Measurements from ENCODE around the gene MRPL43. TPM values are rescaled to one million over a fixed set of nuclear protein-coding genes. Genes with fewer than 3 reads are reported as not detected.

The MRPL43 gene
- polyA plus RNA-seq, 2 of the 4 experiments (the other 2 are of a cell fraction) = 76.3 to 83.4 TPM

DNA sequence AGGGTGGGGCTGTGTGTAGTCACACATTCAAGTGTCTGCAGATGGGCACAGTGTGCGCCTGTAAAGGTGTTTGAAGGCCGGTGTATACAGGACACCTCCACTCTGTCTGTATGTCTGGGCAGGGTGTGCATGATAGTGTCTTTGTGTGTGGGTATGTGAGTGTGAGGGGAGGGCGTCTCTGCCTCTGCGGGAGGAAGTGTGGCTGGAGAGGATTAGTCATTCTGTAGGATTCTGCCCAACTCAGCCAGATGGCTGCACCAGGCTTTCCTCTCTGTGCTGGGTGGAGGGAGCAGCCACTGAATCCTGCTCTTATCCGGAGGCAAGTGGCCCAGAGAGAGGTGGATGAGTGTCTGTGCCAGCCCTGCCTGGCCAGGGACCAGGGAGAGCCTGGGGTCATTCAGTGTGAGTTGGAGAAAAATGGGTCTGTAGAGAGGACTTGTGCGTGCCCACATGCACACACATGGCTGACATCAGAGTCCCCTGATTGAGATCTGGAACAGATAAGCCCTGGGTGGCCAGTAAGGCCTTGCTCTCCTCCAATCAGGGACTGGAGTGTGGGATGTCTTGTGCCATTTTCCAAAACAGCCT is 45.4 kb upstream of the MRPL43 start:
- FAIRE-seq (no peak), DNase-seq (ENCODE audit: low read depth in 1 of 2, low spot score in 1 of 2) (peak; percentile 53 to 65), ATAC-seq (peak; percentile 51 to 59)
- Histone ChIP-seq H3K4me3 (peak overlapping the region; percentile 77), H3K4me1 (peaks cover 27% of the 10 kb centered on the region), H3K27ac (peak overlapping the region; percentile 75 to 92), H3K9me3 (no peaks in the 10 kb centered on the region), H3K4me2 (peak overlapping the region; percentile 96)
- ChIA-PET POLR2A (interaction anchor here (0.6 to 2.3 kb wide), 5 partner anchors 10 to 772 kb away, joined by 3 to 18 read pairs (median 4); no protein-coding TSS in a partner anchor), CTCF (interaction anchor here (1.0 to 59.3 kb wide), 7 partner anchors 8 to 110 kb away, joined by 5 to 2364 read pairs (median 73); partner anchors contain the start of genes KAZALD1, LZTS2 and SEMA4G)
- no peak for TF ChIP-seq PHF8 (IDR thresholded peaks at IDR 0.05; ENCODE audit: borderline replicate concordance, low read depth)
- TF ChIP-seq FOSL2 (IDR thresholded peaks at IDR 0.05) = no peak
- TF ChIP-seq FOSL2 (CRISPR knock-in tag; IDR thresholded peaks at IDR 0.05) = peak; percentile 39; the same call in 1 of the 2 replicates
- TF ChIP-seq KDM5A (IDR thresholded peaks at IDR 0.05) = no peak
- TF ChIP-seq ZNF302 (CRISPR knock-in tag; IDR thresholded peaks at IDR 0.05) = no peak
- peak; percentile 75 for TF ChIP-seq GATA3 (IDR thresholded peaks at IDR 0.05; ENCODE audit: borderline replicate concordance)
- no peak for TF ChIP-seq MYC (IDR thresholded peaks at IDR 0.05; ENCODE audit: borderline replicate concordance, low read length)
- TF ChIP-seq, protein P1, sequence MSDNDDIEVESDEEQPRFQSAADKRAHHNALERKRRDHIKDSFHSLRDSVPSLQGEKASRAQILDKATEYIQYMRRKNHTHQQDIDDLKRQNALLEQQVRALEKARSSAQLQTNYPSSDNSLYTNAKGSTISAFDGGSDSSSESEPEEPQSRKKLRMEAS (IDR thresholded peaks at IDR 0.05) = 0 out of 2 replicates have a peak, but pooled peaks have one; percentile 28
- 6% methylated on average over 6 of the region's 6 CpGs for WGBS (ENCODE audit: missing lambda C conversion rate)

DNA sequence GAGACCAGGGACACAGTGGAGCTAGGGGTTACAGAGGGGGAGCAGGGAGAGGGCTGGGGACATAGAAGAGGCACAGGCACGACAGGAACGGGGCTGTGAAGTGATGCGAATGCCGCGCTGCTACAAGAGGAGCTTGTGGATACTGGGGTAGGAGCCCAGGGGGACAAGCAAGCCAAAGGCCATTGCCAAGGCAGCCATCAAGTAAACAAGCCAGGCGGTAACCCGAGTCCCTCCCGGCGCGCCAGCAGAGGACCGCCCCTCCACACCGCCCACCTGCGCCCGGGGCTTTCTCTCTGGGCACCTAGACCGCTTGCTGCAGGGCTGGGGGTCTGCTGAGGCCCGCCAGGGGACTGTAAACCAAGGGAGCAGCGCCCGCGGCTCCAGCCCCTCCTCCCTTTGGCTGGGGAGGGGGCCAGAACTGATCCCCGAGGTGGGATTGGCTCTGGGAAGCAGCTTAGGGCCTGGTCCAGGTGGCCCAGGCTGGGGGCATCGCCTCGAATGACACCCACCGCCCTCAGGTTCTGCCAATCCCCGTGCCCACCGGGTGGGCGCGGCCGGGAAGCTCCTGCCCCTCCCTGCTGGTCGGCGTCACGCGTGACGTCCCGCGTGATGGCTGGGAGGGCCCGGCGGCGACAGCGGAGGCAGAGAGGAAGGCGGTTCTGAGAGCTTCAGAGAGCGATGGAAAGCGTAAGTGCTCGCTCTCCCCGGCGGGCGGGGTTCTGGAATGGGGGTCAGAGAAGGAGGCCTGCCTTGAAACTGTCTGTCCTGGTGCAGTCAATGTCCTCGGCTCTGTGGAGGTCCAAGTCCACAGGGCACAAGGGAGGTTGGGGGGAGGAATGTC is 44.7 kb upstream of the MRPL43 start:
- H3K27ac ChIP-seq = peak overlapping the region; percentile 75 to 92
- 0% methylated on average over 7 of the region's 47 CpGs for WGBS (ENCODE audit: missing lambda C conversion rate)
- FAIRE-seq (no peak), DNase-seq (ENCODE audit: low read depth in 1 of 2, low spot score in 1 of 2) (peak; percentile 54 to 65), ATAC-seq (peak; percentile 52 to 55)
- H3K9me3 ChIP-seq = no peaks in the 10 kb centered on the region
- TF ChIP-seq RCOR1 (IDR thresholded peaks at IDR 0.05; ENCODE audit: low read depth, low read length) (no peak), CBX8 (IDR thresholded peaks at IDR 0.05) (no peak), FOSB (CRISPR knock-in tag; IDR thresholded peaks at IDR 0.05) (no peak), EHMT2 (IDR thresholded peaks at IDR 0.05; ENCODE audit: low read depth) (no peak), POLR2AphosphoS2 (conservative IDR thresholded peaks at IDR 0.05; ENCODE audit: low read length) (no peak), FOXS1 (CRISPR knock-in tag; IDR thresholded peaks at IDR 0.05) (no peak), POLR2A (IDR thresholded peaks at IDR 0.05; ENCODE audit: low read length) (peak; percentile 29; the same call in 1 of the 2 replicates)
- TF ChIP-seq, protein P1 (IDR thresholded peaks at IDR 0.05) = peak; percentile 39; the same call in 1 of the 2 replicates
- TF ChIP-seq, protein P2, sequence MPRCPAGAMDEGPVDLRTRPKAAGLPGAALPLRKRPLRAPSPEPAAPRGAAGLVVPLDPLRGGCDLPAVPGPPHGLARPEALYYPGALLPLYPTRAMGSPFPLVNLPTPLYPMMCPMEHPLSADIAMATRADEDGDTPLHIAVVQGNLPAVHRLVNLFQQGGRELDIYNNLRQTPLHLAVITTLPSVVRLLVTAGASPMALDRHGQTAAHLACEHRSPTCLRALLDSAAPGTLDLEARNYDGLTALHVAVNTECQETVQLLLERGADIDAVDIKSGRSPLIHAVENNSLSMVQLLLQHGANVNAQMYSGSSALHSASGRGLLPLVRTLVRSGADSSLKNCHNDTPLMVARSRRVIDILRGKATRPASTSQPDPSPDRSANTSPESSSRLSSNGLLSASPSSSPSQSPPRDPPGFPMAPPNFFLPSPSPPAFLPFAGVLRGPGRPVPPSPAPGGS (IDR thresholded peaks at IDR 0.05) = no peak
- TF ChIP-seq, protein P3, sequence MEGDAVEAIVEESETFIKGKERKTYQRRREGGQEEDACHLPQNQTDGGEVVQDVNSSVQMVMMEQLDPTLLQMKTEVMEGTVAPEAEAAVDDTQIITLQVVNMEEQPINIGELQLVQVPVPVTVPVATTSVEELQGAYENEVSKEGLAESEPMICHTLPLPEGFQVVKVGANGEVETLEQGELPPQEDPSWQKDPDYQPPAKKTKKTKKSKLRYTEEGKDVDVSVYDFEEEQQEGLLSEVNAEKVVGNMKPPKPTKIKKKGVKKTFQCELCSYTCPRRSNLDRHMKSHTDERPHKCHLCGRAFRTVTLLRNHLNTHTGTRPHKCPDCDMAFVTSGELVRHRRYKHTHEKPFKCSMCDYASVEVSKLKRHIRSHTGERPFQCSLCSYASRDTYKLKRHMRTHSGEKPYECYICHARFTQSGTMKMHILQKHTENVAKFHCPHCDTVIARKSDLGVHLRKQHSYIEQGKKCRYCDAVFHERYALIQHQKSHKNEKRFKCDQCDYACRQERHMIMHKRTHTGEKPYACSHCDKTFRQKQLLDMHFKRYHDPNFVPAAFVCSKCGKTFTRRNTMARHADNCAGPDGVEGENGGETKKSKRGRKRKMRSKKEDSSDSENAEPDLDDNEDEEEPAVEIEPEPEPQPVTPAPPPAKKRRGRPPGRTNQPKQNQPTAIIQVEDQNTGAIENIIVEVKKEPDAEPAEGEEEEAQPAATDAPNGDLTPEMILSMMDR (IDR thresholded peaks at IDR 0.05) = no peak
- peak overlapping the region; percentile 77 for H3K4me3 ChIP-seq
- CTCF ChIA-PET = interaction anchor here (2.1 to 59.3 kb wide), 7 partner anchors 9 to 110 kb away, joined by 5 to 2364 read pairs (median 73); partner anchors contain the start of genes KAZALD1, LZTS2 and SEMA4G
- POLR2A ChIA-PET = interaction anchor here (0.6 to 2.3 kb wide), 6 partner anchors 11 to 772 kb away, joined by 3 to 18 read pairs (median 4); partner anchors contain the start of gene KAZALD1
- peaks cover 27% of the 10 kb centered on the region for H3K4me1 ChIP-seq
- peak overlapping the region; percentile 96 for H3K4me2 ChIP-seq

Measured in A549 (cell line).